Choroid plexus epithelial cell (primary cell): ENCODE measurements around the gene KLF13.

Source experiments
- DNase-seq: peaks from one replicate; pipeline ENCODE4 v3.0.0-alpha.2; 2010; ENCODE audit warnings: low read depth
- H3K4me3 ChIP-seq: 2 replicates; pipeline ENCODE4 v1.5.1; 2011; ENCODE audit warnings: low read depth, mild to moderate bottlenecking, control low read depth, low read length, moderate library complexity
- TF ChIP-seq, protein P1 (sequence below): conservative IDR thresholded peaks from 2 replicates; pipeline ENCODE4 v1.5.1; 2011; ENCODE audit warnings: low read depth, mild to moderate bottlenecking, control low read depth, inconsistent platforms, low read length, moderate library complexity

Gene KLF13

GRCh38 chr15:31384568-31384967, 57.9 kb downstream of the KLF13 start:
- H3K4me3 ChIP-seq = no peak overlapping the region
- DNase-seq = no peak
- TF ChIP-seq, protein P1, sequence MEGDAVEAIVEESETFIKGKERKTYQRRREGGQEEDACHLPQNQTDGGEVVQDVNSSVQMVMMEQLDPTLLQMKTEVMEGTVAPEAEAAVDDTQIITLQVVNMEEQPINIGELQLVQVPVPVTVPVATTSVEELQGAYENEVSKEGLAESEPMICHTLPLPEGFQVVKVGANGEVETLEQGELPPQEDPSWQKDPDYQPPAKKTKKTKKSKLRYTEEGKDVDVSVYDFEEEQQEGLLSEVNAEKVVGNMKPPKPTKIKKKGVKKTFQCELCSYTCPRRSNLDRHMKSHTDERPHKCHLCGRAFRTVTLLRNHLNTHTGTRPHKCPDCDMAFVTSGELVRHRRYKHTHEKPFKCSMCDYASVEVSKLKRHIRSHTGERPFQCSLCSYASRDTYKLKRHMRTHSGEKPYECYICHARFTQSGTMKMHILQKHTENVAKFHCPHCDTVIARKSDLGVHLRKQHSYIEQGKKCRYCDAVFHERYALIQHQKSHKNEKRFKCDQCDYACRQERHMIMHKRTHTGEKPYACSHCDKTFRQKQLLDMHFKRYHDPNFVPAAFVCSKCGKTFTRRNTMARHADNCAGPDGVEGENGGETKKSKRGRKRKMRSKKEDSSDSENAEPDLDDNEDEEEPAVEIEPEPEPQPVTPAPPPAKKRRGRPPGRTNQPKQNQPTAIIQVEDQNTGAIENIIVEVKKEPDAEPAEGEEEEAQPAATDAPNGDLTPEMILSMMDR = no peak

GRCh38 chr15:31385736-31386135, 59.1 kb downstream of the KLF13 start:
- H3K4me3 ChIP-seq = no peak overlapping the region
- TF ChIP-seq, protein P1 = no peak
- no peak for DNase-seq

DNA sequence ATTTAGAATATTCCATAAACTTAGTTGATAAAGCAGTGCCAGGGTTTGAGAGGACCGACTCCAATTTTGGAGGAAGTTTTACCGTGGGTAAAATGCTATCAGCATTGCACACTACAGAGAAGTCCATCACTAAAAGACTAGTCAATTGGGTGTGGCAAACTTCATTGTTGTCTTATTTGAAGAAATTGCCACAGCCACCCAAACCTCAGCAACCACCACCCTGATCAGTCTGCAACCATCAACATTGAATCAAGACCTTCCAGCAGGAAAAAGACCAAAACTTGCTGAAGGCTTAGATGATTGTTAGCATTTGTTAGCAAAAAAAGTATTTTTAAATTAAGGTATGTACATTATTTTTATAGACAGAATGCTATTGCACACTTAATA, 60.5 kb downstream of the KLF13 start:
- TF ChIP-seq, protein P1 = no peak
- no peak overlapping the region for H3K4me3 ChIP-seq
- DNase-seq = no peak

DNA sequence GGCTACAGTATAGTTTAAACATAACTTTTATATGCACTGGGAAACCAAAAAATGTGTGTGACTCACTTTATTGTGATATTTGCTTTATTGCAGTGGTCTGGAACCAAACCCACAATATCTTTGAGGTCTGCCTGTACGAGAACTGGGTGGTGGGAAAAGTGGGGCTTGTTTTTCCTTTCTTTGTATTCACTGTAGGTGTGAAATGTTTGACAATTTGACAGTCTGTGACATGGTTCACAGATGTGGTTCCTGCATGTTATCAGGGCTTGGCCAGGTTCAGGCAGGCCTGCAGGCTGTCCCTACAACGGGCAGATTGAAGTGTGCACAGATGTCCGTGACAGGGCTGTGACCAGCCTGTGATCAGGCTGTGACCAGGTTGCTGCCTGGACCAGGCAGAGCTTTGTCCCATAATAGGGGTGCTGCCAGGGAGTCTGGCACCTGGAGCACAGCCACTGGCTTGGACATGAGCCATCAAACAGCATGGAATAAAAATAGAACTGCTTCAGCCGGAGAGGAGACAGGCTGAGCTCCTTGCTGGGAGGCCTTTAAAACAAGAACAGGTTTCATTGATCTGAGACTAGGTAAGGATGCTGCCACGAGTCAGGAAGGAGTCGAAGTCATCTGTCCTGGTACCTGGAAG, 61.0 kb downstream of the KLF13 start:
- no peak overlapping the region for H3K4me3 ChIP-seq
- DNase-seq = peak; percentile 32
- TF ChIP-seq, protein P1 = no peak

- no peak for DNase-seq
- TF ChIP-seq, protein P1 = no peak
Measured at GRCh38 chr15:31389576-31389975, 62.9 kb downstream of the KLF13 start.

GRCh38 chr15:31390029-31390428, 63.4 kb downstream of the KLF13 start:
- no peak overlapping the region for H3K4me3 ChIP-seq
- DNase-seq = no peak
- TF ChIP-seq, protein P1 = peak; percentile 1

More at GRCh38 chr15:31389576-31389975, 62.9 kb downstream of the KLF13 start:
- no peak overlapping the region for H3K4me3 ChIP-seq

DNA sequence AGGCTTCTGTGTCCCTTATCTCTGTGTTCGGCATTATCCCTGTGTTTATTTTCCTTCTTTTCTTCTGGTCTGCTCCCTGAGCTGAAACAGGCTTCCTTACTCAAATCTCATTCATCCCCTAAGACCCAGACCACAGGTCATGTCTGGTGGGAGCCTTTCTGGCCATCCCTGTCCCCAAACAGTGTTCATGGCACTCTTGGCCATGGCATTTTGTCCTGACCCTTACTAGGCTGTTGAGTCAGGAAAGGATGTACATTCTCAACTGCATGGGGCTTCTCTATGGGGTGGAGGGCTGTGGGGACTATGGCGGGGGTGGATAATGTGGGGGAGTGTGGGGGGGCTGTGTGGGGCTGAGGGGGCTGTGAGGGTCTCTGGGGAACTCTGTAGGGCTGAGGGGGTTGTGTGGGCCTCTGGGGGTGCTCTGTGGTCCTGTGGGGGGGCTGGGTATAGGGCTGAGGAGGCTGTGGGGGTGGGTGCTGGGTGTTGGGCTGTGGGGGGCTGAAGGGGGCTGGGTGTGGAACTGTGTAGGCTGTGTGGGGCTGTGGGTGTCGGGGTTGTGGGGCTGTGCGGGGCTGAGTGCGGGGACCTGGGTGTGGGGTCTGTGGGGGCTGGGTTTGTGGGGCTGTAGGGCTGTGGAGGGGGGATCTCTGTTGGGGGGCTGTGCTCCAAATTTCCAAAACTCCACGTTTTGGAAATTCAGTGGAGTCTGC, 64.3 kb downstream of the KLF13 start:
- no peak overlapping the region for H3K4me3 ChIP-seq
- DNase-seq = no peak
- TF ChIP-seq, protein P1 = no peak
